HL-60 (cell line): ENCODE measurements around the gene MBD3L4.
"Not testable (repeated sequence)": the region's sequence is repeated elsewhere in the genome, so short reads cannot be mapped to it uniquely, and the experiment has no call there.

Experiments
- DNase-seq, 2 experiments: peaks; one replicate each; pipeline ENCODE4 v3.0.0-alpha.2; 2010 to 2020; ENCODE audit warnings: low read depth in 1 of 2, low spot score in 1 of 2
- H3K27ac ChIP-seq: fragments of 250-450 bp; sonication (Bioruptor Pico); replicated peaks from 2 replicates; pipeline ENCODE4 v1.5.1; 2020; ENCODE audit warnings: mild to moderate bottlenecking, moderate library complexity
- H3K27me3 ChIP-seq: fragments of 250-450 bp; sonication (Bioruptor Pico); 2 replicates; pipeline ENCODE4 v1.5.1; 2021; ENCODE audit warnings: mild to moderate bottlenecking, moderate library complexity; ENCODE audit not compliant: insufficient read depth, poor library complexity, severe bottlenecking
- H3K4me3 ChIP-seq: replicated peaks from 2 replicates; pipeline ENCODE4 v1.5.1; 2011; ENCODE audit warnings: mild to moderate bottlenecking, control low read depth, low read length; ENCODE audit not compliant: insufficient read depth
- CTCF ChIP-seq: IDR thresholded peaks from one replicate; pipeline ENCODE4 v1.5.1; 2011; ENCODE audit warnings: low read length, control low read depth, inconsistent platforms; ENCODE audit not compliant: insufficient read depth
- GABPA ChIP-seq: IDR thresholded peaks from 2 replicates; pipeline ENCODE4 v1.6.1; 2012; ENCODE audit warnings: low read depth
- POLR2AphosphoS5 ChIP-seq: IDR thresholded peaks from 2 replicates; pipeline ENCODE4 v1.6.1; 2012; ENCODE audit warnings: low read depth
- REST ChIP-seq: IDR thresholded peaks from 2 replicates; pipeline ENCODE4 v1.6.1; 2012; ENCODE audit warnings: low read depth; ENCODE audit not compliant: insufficient replicate concordance
- SPI1 ChIP-seq: IDR thresholded peaks from 2 replicates; pipeline ENCODE4 v1.6.1; 2012; ENCODE audit warnings: low read depth, mild to moderate bottlenecking, borderline replicate concordance

MBD3L4 gene

GRCh38 chr19:7067716-7068115 is 27.7 kb upstream of the MBD3L4 start:
- H3K4me3 ChIP-seq, result no peak overlapping the region
- no peak for DNase-seq

GRCh38 chr19:7067122-7067521 is 27.1 kb upstream of the MBD3L4 start:
- not testable (repeated sequence) for H3K4me3 ChIP-seq, H3K27ac ChIP-seq, DNase-seq, H3K27me3 ChIP-seq

More at GRCh38 chr19:7067716-7068115, 27.7 kb upstream of the MBD3L4 start:
- Histone ChIP-seq H3K27ac (no peak overlapping the region), H3K27me3 (no peaks in the 10 kb centered on the region)
- TF ChIP-seq CTCF (no peak), SPI1 (no peak), POLR2AphosphoS5 (no peak), REST (no peak), GABPA (no peak)

- Histone ChIP-seq H3K27me3 (no peaks in the 10 kb centered on the region), H3K27ac (no peak overlapping the region), H3K4me3 (no peak overlapping the region)
- TF ChIP-seq SPI1 (no peak), REST (no peak), GABPA (no peak), CTCF (no peak), POLR2AphosphoS5 (no peak)
- DNase-seq, result no peak
Measured at GRCh38 chr19:7063764-7064418, 23.9 kb upstream of the MBD3L4 start.

- Histone ChIP-seq H3K4me3 (no peak overlapping the region), H3K27me3 (no peaks in the 10 kb centered on the region), H3K27ac (no peak overlapping the region)
- TF ChIP-seq GABPA, result no peak
- TF ChIP-seq REST, result no peak
- TF ChIP-seq CTCF, result no peak
- TF ChIP-seq SPI1, result no peak
- no peak for TF ChIP-seq POLR2AphosphoS5
- DNase-seq, result no peak
Measured at GRCh38 chr19:7063339-7063738, 23.4 kb upstream of the MBD3L4 start.

- not testable (repeated sequence) for DNase-seq, H3K27me3 ChIP-seq, H3K27ac ChIP-seq, H3K4me3 ChIP-seq
Measured at GRCh38 chr19:7059977-7060376, 20.0 kb upstream of the MBD3L4 start.

- DNase-seq, H3K27me3 ChIP-seq, H3K4me3 ChIP-seq, H3K27ac ChIP-seq: not testable (repeated sequence)
Measured at GRCh38 chr19:7058576-7058975, 18.6 kb upstream of the MBD3L4 start, which contains the start of gene MBD3L3. TSS of gene MBD3L3 (minus strand) at chr19:7058676. CDS start at chr19:7058605, 71 bp downstream.
